RWPE2 (cell line): ENCODE results near the gene THBS4.

Source experiments
- ATAC-seq: fragments of 200-7000 bp; cut with Tn5 transposase; 3 replicates; pipeline ENCODE4 v1.9.1; 2021; ENCODE audit warnings: low read depth
- DNase-seq: peaks from one replicate; pipeline ENCODE4 v3.0.0-alpha.2; 2020; ENCODE audit warnings: low spot score
- H3K27ac ChIP-seq: fragments of 450-650 bp; 2 replicates; pipeline ENCODE4 v1.5.1; 2017; ENCODE audit warnings: mild to moderate bottlenecking; ENCODE audit not compliant: poor library complexity, severe bottlenecking
- H3K27me3 ChIP-seq: fragments of 250-450 bp; sonication (Bioruptor Pico); 2 replicates; pipeline ENCODE4 v1.5.1; 2021; ENCODE audit warnings: mild to moderate bottlenecking, moderate library complexity; ENCODE audit not compliant: insufficient read depth, poor library complexity, severe bottlenecking
- H3K36me3 ChIP-seq: fragments of 250-450 bp; sonication (Bioruptor Pico); 2 replicates; pipeline ENCODE4 v1.5.1; 2020; ENCODE audit warnings: low read depth, mild to moderate bottlenecking, moderate library complexity
- H3K4me1 ChIP-seq: fragments of 250-450 bp; sonication (Bioruptor Pico); 2 replicates; pipeline ENCODE4 v1.5.1; 2021; ENCODE audit warnings: mild to moderate bottlenecking, moderate library complexity; ENCODE audit not compliant: insufficient read depth, poor library complexity, severe bottlenecking
- H3K4me3 ChIP-seq: fragments of 250-450 bp; sonication (Bioruptor Pico); 2 replicates; pipeline ENCODE4 v1.5.1; 2021; ENCODE audit warnings: mild to moderate bottlenecking, moderate library complexity; ENCODE audit not compliant: severe bottlenecking
- H3K9me3 ChIP-seq: fragments of 250-450 bp; sonication (Bioruptor Pico); 2 replicates; pipeline ENCODE4 v1.5.1; 2021; ENCODE audit warnings: mild to moderate bottlenecking, moderate library complexity; ENCODE audit not compliant: severe bottlenecking
- TF ChIP-seq, protein P1 (sequence below): fragments of 450-650 bp; IDR thresholded peaks from one replicate; pipeline ENCODE4 v1.5.1; 2017; ENCODE audit warnings: mild to moderate bottlenecking, moderate library complexity; ENCODE audit not compliant: poor library complexity, severe bottlenecking

THBS4 gene

DNA sequence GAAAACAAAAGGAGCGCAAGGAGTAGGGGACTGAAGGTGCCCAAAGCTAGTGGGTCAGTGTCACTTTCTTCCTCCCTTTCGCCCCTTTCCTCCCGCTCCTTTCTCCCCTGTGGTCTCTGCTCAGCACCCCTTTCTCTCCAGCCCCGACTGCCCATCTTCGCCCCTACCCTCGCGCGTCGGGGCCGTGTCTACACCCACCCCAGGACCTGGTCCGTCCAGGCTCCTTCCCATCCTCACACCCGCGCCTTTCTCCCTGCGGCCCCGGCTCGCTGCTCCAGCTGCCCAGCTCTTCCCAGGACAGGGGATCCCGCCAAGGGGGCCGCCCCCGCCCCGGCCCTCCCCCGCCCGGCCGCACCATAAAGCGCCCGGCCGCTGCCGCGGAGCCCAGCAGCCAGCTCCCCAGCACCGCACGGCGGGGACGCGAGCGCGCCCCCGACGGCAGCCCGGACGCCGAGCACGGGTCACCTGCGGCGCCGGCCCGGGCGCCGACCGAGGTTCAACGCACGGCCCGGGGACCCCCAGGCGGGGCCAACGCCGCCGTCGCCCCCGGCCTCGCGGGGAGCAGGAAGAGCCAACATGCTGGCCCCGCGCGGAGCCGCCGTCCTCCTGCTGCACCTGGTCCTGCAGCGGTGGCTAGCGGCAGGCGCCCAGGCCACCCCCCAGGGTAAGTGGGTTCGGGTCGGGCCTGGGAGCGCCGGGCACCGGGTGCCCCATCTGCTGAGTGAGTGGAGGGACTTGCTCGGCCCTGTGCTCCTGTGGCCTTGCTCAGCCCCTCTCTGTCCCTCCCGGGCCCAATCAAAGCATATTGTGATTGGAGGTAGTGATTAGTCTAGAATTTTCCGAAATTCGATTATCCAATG, at the start of gene THBS4:
THBS4 (plus strand) TSS at position 387 of the 860 bp plus-strand sequence; CDS start at position 577, 190 bp downstream.
- ATAC-seq: no peak
- no peak within 1 kb of the TSS for H3K4me3 ChIP-seq

DNA sequence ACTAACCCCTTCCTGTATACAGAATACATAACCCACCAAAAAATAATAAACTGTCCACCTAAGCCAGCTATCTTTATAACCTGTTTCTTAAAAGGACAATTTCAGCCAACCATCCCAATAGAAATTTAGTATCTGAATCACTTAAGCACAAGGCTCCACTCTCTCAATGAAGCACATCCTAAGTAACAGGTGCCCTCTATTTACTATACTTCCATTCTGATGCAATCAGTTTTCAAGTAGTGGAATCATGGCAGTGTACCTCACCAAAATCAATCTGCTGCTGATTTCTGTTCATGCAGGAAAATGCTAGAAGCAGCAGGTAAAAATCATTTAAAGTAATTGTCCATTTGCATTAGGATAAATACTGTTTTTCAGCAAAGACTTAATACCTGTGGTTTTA, 48.9 kb upstream of the THBS4 start:
- ATAC-seq (no peak), DNase-seq (no peak)
- Histone ChIP-seq H3K27me3 (no peaks in the 10 kb centered on the region), H3K9me3 (no peaks in the 10 kb centered on the region), H3K4me1 (peaks cover 11% of the 10 kb centered on the region), H3K36me3 (peaks cover 85% of the 10 kb centered on the region), H3K4me3 (no peak overlapping the region), H3K27ac (no peak overlapping the region)
- TF ChIP-seq, protein P1, sequence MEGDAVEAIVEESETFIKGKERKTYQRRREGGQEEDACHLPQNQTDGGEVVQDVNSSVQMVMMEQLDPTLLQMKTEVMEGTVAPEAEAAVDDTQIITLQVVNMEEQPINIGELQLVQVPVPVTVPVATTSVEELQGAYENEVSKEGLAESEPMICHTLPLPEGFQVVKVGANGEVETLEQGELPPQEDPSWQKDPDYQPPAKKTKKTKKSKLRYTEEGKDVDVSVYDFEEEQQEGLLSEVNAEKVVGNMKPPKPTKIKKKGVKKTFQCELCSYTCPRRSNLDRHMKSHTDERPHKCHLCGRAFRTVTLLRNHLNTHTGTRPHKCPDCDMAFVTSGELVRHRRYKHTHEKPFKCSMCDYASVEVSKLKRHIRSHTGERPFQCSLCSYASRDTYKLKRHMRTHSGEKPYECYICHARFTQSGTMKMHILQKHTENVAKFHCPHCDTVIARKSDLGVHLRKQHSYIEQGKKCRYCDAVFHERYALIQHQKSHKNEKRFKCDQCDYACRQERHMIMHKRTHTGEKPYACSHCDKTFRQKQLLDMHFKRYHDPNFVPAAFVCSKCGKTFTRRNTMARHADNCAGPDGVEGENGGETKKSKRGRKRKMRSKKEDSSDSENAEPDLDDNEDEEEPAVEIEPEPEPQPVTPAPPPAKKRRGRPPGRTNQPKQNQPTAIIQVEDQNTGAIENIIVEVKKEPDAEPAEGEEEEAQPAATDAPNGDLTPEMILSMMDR: no peak

More for the DNA sequence above, at the start of gene THBS4:
- no peak for DNase-seq
- Histone ChIP-seq H3K9me3 (no peaks in the 10 kb centered on the region), H3K4me1 (no peaks in the 10 kb centered on the region), H3K27ac (no peak within 1 kb of the TSS), H3K27me3 (peaks cover 46% of the 10 kb centered on the region), H3K36me3 (no peaks in the 10 kb centered on the region)
- TF ChIP-seq, protein P1: no peak

DNA sequence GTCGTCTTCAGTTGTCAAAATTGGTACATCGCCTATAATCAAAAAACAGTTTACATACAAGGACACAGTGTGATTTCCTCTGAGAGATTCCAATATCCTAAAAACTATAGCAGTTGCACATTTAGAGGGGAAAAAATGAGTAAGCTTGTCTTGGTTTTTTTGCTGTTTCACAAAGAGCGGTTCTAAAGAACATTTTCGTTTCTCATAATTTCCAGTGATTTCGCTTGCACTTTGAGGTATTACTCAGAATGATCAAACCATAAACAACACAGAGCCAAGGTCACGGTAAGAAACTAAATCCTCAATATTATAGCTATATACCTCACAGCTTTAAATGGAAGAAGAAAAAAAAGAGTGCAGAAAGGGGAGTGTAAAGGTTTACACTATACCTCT, 44.9 kb upstream of the THBS4 start:
- peak overlapping the region; percentile 92 for H3K4me3 ChIP-seq
- TF ChIP-seq, protein P1: no peak
- no peak for DNase-seq
- no peaks in the 10 kb centered on the region for H3K27me3 ChIP-seq
- ATAC-seq: no peak
- no peaks in the 10 kb centered on the region for H3K9me3 ChIP-seq
- peaks cover 46% of the 10 kb centered on the region for H3K36me3 ChIP-seq
- H3K27ac ChIP-seq: peak overlapping the region; percentile 57
- H3K4me1 ChIP-seq: peaks cover 19% of the 10 kb centered on the region

DNA sequence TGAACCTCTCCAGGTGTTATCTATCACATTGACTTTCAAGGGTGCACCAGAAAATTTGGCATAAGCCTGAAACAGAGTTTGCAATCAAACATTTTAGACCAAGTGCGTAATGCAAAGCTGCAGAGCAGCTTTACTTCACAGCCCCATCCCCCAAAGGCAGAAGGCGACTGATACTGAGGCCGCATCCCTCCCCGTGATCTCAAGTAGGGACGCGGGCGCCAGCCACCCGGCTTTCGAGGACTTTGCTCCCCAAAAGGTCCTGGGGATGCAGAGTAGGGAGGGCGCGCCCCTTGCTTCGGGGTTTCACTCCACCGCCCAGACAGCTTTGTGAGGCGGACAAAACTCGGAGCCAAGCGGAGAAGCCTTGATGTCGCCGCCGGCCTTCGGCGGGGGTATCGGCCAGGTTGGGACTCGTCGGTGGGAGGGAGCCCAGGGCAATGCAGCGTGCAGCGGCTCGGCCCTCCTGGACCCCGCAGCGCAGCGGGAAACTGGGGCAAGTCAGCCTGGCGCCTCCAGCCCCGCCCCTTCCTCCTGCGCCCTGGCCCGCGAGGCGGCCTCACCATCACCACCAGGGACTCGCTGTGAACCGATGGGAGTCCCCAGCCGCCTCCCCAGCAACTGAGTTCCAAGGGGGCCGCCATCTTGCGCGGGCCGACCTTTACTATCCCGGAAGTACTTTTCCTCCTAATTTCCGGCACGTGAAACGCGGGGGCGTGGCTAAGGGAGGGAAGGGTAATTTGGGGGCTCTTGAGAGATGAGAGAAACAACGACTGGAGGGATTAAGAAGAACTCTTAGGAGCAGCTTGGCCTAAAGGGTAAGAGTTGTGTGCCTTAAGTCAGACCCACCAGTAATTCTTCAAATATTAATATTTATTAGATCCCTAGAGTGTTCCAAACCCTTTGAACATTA, 44.3 kb upstream of the THBS4 start, which contains the start of gene MTX3:
MTX3 (minus strand) TSS at position 665 of the 910 bp plus-strand sequence; CDS start at position 641, 24 bp downstream.
- peak within 1 kb of the TSS; percentile 57 for H3K27ac ChIP-seq
- peak; percentile 84 for DNase-seq

More for the DNA sequence above, 44.3 kb upstream of the THBS4 start, which contains the start of gene MTX3:
- peak; percentile 94 for ATAC-seq
- Histone ChIP-seq H3K4me3 (peak within 1 kb of the TSS; percentile 92), H3K27me3 (no peaks in the 10 kb centered on the region), H3K4me1 (peaks cover 19% of the 10 kb centered on the region), H3K9me3 (no peaks in the 10 kb centered on the region), H3K36me3 (peaks cover 41% of the 10 kb centered on the region)
- TF ChIP-seq, protein P1: no peak
